BE2C (cell line): ENCODE data around the gene RASSF6.
"Not testable (repeated sequence)": the region's sequence is repeated elsewhere in the genome, so short reads cannot be mapped to it uniquely, and the experiment has no call there.

Experiments used
- DNase-seq: peaks from one replicate; pipeline ENCODE4 v3.0.0-alpha.2; 2020
- H3K27me3 ChIP-seq: fragments of 250-450 bp; sonication (Bioruptor Pico); 2 replicates; pipeline ENCODE4 v1.5.1; 2020; ENCODE audit warnings: mild to moderate bottlenecking
- H3K36me3 ChIP-seq: fragments of 250-450 bp; sonication (Bioruptor Pico); 2 replicates; pipeline ENCODE4 v1.5.1; 2020; ENCODE audit warnings: mild to moderate bottlenecking
- H3K4me1 ChIP-seq: fragments of 250-450 bp; sonication (Bioruptor Pico); 2 replicates; pipeline ENCODE4 v1.5.1; 2020
- H3K4me3 ChIP-seq: 2 replicates; pipeline ENCODE4 v1.5.1; 2011; ENCODE audit warnings: low read depth, low read length
- H3K9me3 ChIP-seq: fragments of 250-450 bp; sonication (Bioruptor Pico); 2 replicates; pipeline ENCODE4 v1.5.1; 2020
- TF ChIP-seq, protein P1 (sequence below): IDR thresholded peaks from 2 replicates; pipeline ENCODE4 v1.5.1; 2012; ENCODE audit warnings: mild to moderate bottlenecking, low read depth, low read length

Gene RASSF6

DNA sequence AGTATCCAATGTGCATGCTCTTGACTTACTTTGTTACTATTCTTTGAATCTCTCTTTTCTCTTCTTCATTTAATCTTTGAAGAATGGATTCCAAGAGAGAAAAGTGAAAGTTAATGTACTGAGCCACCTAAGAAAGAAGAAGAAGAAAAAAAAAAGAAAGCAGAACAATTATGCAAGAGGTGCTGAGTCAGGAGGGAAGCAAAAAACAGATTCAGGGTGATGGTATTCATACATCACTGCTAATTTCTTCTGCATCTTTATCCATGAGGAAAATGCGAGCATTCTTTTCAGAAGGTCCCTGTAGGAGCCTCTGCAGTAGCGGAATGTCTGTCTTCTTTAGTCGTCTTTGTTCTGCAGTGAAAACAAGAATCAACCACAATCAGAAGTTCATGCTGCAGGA lies 43.9 kb downstream of the RASSF6 start:
- Histone ChIP-seq H3K4me1 (no peaks in the 10 kb centered on the region), H3K36me3 (no peaks in the 10 kb centered on the region), H3K27me3 (no peaks in the 10 kb centered on the region), H3K9me3 (no peaks in the 10 kb centered on the region), H3K4me3 (no peak overlapping the region)
- TF ChIP-seq, protein P1, sequence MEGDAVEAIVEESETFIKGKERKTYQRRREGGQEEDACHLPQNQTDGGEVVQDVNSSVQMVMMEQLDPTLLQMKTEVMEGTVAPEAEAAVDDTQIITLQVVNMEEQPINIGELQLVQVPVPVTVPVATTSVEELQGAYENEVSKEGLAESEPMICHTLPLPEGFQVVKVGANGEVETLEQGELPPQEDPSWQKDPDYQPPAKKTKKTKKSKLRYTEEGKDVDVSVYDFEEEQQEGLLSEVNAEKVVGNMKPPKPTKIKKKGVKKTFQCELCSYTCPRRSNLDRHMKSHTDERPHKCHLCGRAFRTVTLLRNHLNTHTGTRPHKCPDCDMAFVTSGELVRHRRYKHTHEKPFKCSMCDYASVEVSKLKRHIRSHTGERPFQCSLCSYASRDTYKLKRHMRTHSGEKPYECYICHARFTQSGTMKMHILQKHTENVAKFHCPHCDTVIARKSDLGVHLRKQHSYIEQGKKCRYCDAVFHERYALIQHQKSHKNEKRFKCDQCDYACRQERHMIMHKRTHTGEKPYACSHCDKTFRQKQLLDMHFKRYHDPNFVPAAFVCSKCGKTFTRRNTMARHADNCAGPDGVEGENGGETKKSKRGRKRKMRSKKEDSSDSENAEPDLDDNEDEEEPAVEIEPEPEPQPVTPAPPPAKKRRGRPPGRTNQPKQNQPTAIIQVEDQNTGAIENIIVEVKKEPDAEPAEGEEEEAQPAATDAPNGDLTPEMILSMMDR = no peak
- no peak for DNase-seq

- Histone ChIP-seq H3K9me3 (no peaks in the 10 kb centered on the region), H3K36me3 (no peaks in the 10 kb centered on the region), H3K27me3 (no peaks in the 10 kb centered on the region), H3K4me1 (no peaks in the 10 kb centered on the region), H3K4me3 (no peak overlapping the region)
- TF ChIP-seq, protein P1 = no peak
- DNase-seq = no peak
Observed at GRCh38 chr4:73575660-73576059, 44.6 kb downstream of the RASSF6 start.

DNA sequence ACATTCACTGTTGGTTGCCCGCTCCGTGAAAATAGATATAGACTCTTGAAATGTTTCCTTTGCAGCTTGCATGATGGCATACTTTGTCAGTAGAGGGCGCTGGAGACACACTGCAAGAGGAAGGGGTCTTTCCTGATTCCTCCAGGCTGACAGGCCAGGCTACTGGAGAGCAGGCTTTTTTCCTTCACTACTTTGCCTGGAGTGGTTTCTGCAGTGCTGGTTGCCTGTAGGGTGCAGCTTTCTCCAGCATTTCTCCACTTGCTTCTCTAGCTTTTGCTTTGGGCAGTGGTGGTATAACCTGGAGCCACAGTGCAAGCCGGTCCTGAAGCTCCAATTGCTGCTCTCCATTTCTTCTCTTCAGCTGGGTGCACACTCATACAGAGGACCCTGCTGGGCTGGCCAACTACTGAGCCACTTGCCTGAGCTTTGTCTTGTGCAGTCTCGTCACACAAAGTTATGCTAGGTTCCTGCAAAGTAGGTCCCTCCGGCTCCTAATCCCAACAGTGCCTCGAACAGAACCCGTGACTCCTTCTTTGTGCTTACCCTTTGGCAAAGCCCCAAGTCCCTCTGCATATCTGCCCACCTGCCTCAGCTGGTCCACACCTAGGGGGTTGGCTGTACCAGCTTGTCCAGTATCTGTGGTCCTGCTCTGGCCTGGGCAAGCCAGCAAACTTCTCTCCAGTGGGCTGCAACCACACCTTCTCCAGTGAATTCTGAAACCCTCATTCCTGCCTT lies 46.3 kb downstream of the RASSF6 start:
- no peaks in the 10 kb centered on the region for H3K27me3 ChIP-seq
- no peak overlapping the region for H3K4me3 ChIP-seq
- no peaks in the 10 kb centered on the region for H3K9me3 ChIP-seq
- no peaks in the 10 kb centered on the region for H3K4me1 ChIP-seq
- peak; percentile 76 for DNase-seq
- H3K36me3 ChIP-seq = no peaks in the 10 kb centered on the region
- TF ChIP-seq, protein P1 = peak; percentile 98

GRCh38 chr4:73550865-73551264 lies 69.4 kb downstream of the RASSF6 start:
- not testable (repeated sequence) for H3K4me1 ChIP-seq, H3K9me3 ChIP-seq, H3K36me3 ChIP-seq, DNase-seq, H3K27me3 ChIP-seq, H3K4me3 ChIP-seq

DNA sequence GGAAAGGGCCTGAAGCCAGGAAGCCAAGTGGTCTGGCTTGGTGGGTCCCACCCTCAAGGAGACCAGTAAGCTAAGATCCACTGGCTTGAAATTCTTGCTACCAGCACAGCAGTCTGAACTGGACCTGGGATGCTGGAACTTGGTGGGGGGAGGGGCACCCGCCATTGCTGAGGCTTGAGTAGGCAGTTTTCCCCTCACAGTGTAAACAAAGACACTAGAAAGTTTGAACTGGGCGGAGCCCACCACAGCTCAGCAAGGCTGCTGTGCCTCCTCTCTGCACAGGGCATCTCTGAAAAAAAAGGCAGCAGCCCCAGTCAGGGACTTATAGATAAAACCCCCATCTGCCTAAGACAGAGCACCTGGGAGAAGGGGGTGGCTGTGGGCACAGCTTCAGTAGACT lies 75.6 kb downstream of the RASSF6 start:
- Histone ChIP-seq H3K4me3 (no peak overlapping the region), H3K36me3 (no peaks in the 10 kb centered on the region), H3K4me1 (no peaks in the 10 kb centered on the region), H3K9me3 (no peaks in the 10 kb centered on the region), H3K27me3 (peaks cover 4% of the 10 kb centered on the region; the same call in 1 of the 2 replicates)
- DNase-seq = no peak
- TF ChIP-seq, protein P1 = no peak

DNA sequence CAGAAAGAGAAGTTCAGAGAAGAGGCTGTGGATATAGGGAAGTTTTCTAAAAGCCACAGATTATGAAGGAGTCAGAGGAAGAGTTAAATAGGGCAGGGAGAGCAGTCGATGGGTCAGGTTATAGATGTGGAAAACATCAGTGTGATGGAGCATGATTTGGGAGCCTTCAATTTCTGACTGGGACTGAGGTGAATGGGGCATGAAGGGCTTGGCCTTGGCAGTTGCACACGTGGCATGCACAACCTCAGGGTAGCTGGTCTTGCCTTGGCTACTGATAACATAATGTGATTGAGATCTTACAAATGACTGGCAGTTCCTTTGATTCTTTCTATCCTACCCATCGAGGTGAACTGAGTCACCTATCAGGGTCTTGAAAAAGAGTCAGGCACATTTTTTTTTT lies 79.0 kb downstream of the RASSF6 start:
- TF ChIP-seq, protein P1 = no peak
- Histone ChIP-seq H3K4me1 (no peaks in the 10 kb centered on the region), H3K36me3 (no peaks in the 10 kb centered on the region), H3K4me3 (no peak overlapping the region), H3K27me3 (no peaks in the 10 kb centered on the region), H3K9me3 (no peaks in the 10 kb centered on the region)
- no peak for DNase-seq
